Uterus (tissue), 4 donors: ENCODE measurements around the gene NEDD4L. TPM values are rescaled to one million over a fixed set of nuclear protein-coding genes. Genes with fewer than 3 reads are reported as not detected.

ENCODE experiments used
- DNase-seq, 2 donors: peaks; one replicate each; pipeline ENCODE4 v3.0.0-alpha.2; 2019 to 2020
- H3K27ac ChIP-seq, 2 donors: fragments of 200-600 bp; sonication (generic); 1 replicate in 1 of 2; 2 replicates in 1 of 2; pipeline ENCODE4 v1.5.1; 2016 to 2018
- H3K27me3 ChIP-seq, 2 donors: fragments of 200-600 bp; sonication (generic); one replicate each; pipeline ENCODE4 v1.5.1; 2018 to 2019; ENCODE audit warnings: control low read depth in 1 of 2
- H3K36me3 ChIP-seq, 2 donors: fragments of 200-600 bp; sonication (generic); one replicate each; pipeline ENCODE4 v1.5.1; 2019; ENCODE audit warnings: control low read depth in 1 of 2
- H3K4me1 ChIP-seq, 2 donors: fragments of 200-600 bp; sonication (generic); one replicate each; pipeline ENCODE4 v1.5.1; 2018 to 2019; ENCODE audit warnings: control low read depth in 1 of 2
- H3K4me3 ChIP-seq, 2 donors: fragments of 200-600 bp; sonication (generic); 1 replicate in 1 of 2; 2 replicates in 1 of 2; pipeline ENCODE4 v1.5.1; 2018 to 2019; ENCODE audit warnings: mild to moderate bottlenecking in 1 of 2
- H3K9me3 ChIP-seq, 2 donors: fragments of 200-600 bp; sonication (generic); one replicate each; pipeline ENCODE4 v1.5.1; 2019; ENCODE audit warnings: control low read depth in 1 of 2
- POLR2A ChIP-seq, 2 donors: fragments of 450-650 bp; IDR thresholded peaks; one replicate each; pipeline ENCODE4 v1.6.1; 2016; ENCODE audit warnings: antibody characterized with exemption in 2 of 2, mild to moderate bottlenecking in 1 of 2, moderate library complexity in 1 of 2
- intact Hi-C: fragments of 100-400 bp; cut with DNase I; formaldehyde crosslinking; loops from one replicate; pipeline ENCODE4 v1.15.1; 2023; ENCODE audit warnings: low total_unique reads
- total RNA-seq, 4 donors: library from RNA; depleted of rRNA in 3 of 4; stranded (reverse); fragments of >200 nt in 3 of 4; gene quantifications; one replicate each; pipeline versions ENCODE4 v1.1.0 to v1.2.4, GENCODE V29; 2014 to 2023
- TF ChIP-seq, protein P1 (sequence below), 4 experiments: fragments of 200-600 bp in 2 of 4; fragments of 450-650 bp in 2 of 4; sonication (generic) in 2 of 4; IDR thresholded peaks; one replicate each; pipeline ENCODE4 v1.5.1; 2016 to 2019; ENCODE audit warnings: antibody characterized with exemption in 4 of 4, mild to moderate bottlenecking in 2 of 4, moderate library complexity in 1 of 4
- donor health status: DM: yes; HTN: yes; CAD: no.

The NEDD4L gene
- total RNA-seq, 4 donors from 2014 or later, result 6.2 to 45.9 (median 32.3) TPM

DNA sequence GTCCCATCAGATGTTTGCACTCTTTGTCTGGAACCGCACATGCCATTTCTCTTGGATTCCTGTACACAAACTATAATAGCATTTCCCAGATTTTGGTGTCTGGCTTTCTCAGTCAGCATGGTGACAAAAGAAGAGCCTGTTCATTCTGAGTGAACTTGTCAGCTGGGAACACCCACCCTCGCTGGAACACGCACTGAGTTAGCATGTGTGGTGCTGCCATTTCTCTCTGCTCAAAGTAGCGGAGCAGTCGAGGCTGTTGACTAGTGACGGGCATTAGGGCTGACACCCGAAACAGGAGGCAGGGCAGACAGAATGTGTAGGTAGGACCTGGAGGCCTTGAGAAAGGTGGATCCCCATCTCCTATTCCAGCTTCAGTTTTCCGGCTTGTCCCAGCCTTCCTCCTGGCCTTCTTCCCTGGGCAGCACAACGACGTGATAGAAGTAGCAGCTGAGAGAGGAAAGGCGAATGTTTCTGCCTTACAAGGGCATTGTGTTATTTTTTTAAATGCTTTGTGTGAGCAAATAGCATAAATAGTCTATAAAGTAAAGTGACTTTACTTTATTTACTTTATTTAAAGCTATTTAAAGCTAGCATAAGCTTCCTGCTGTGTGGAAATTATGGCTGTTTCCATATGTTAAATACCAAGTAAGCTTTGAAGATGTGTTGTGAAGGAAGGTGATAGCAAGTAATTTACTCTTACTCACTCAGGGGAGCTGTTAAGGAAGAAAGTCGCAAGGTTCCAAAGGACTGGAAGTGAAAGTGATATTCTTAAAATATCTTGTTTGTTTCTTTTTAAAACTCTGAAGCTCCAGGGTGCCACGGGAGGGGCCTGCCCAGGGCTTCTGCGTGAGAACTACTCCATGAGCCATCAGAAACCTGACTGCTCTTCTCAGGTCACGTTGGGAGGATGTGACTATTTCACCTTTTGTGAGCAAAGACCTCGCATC lies 272.6 kb downstream of the NEDD4L start:
- Histone ChIP-seq H3K4me3 (no peak overlapping the region), H3K27ac (peak overlapping the region; percentile 21 to 49), H3K36me3 (no peaks in the 10 kb centered on the region), H3K27me3 (no peaks in the 10 kb centered on the region), H3K4me1 (no peaks in the 10 kb centered on the region), H3K9me3 (no peaks in the 10 kb centered on the region)
- intact Hi-C loops, result no loop called here
- DNase-seq, result no peak
- no peak for TF ChIP-seq POLR2A (IDR thresholded peaks at IDR 0.05)
- TF ChIP-seq, protein P1, sequence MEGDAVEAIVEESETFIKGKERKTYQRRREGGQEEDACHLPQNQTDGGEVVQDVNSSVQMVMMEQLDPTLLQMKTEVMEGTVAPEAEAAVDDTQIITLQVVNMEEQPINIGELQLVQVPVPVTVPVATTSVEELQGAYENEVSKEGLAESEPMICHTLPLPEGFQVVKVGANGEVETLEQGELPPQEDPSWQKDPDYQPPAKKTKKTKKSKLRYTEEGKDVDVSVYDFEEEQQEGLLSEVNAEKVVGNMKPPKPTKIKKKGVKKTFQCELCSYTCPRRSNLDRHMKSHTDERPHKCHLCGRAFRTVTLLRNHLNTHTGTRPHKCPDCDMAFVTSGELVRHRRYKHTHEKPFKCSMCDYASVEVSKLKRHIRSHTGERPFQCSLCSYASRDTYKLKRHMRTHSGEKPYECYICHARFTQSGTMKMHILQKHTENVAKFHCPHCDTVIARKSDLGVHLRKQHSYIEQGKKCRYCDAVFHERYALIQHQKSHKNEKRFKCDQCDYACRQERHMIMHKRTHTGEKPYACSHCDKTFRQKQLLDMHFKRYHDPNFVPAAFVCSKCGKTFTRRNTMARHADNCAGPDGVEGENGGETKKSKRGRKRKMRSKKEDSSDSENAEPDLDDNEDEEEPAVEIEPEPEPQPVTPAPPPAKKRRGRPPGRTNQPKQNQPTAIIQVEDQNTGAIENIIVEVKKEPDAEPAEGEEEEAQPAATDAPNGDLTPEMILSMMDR (IDR thresholded peaks at IDR 0.05), result no peak

GRCh38 chr18:58319719-58320118 lies 275.7 kb downstream of the NEDD4L start:
- no peaks in the 10 kb centered on the region for H3K27me3 ChIP-seq

DNA sequence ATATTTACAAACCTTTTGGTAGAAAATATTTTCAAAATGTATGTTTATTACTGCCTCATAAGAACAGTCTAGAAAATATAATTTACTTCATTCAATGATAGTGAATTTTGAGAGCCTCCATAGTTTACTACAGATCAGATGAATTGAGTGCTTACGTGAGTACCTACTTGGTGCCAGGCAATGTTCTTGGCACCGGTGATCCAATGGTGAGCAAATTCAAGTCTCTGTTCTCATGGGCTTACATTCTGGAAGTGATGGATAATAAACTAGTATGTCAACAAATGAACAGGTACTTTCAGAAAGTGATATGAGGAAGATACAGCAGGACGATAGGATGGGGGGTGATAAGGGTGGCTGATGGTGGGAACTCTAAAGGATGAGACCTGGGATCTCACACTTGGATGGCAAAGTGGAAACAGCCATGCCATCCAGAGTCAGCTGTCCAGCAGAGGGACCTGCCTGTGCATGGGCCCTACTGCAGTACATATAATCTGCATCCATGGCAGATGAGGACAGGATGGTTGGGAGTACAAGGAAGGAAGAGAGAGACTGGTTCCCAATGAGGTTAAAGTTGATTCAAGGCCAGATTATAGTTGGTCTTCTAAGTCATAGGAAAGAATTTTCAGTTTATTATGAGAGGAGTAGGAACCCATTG lies 277.0 kb downstream of the NEDD4L start:
- no peak for TF ChIP-seq POLR2A (IDR thresholded peaks at IDR 0.05)
- TF ChIP-seq, protein P1 (IDR thresholded peaks at IDR 0.05), result no peak
- Histone ChIP-seq H3K9me3 (no peaks in the 10 kb centered on the region), H3K27me3 (no peaks in the 10 kb centered on the region), H3K4me1 (no peaks in the 10 kb centered on the region), H3K27ac (no peak overlapping the region), H3K4me3 (no peak overlapping the region), H3K36me3 (no peaks in the 10 kb centered on the region)
- no peak for DNase-seq
- intact Hi-C loops, result no loop called here

More at GRCh38 chr18:58319719-58320118, 275.7 kb downstream of the NEDD4L start:
- TF ChIP-seq, protein P1 (IDR thresholded peaks at IDR 0.05), result no peak
- TF ChIP-seq POLR2A (IDR thresholded peaks at IDR 0.05), result no peak
- H3K27ac ChIP-seq, result no peak overlapping the region
- H3K4me3 ChIP-seq, result no peak overlapping the region
- H3K36me3 ChIP-seq, result no peaks in the 10 kb centered on the region
- H3K9me3 ChIP-seq, result no peaks in the 10 kb centered on the region
- no peaks in the 10 kb centered on the region for H3K4me1 ChIP-seq
- no peak for DNase-seq
- intact Hi-C loops, result no loop called here

DNA sequence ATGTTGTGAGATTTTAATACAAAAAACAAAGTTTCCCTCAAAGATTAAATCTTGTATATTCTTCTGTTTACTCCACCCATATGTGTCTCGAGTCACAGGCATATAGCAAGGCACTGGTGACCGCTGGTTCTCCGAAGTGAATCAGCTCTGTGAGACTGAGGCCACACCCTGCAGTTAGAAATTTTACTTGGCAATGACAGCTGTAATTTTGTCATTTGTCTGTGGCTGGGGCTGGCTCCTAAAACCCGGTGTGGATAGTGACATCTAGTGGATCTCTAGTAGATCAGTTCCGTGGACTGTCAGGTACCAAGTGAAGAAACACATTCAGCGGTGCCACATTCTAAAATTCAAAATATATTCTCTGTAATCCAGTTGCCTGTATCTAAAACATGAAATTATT lies 278.0 kb downstream of the NEDD4L start:
- intact Hi-C loops, result no loop called here
- TF ChIP-seq, protein P1 (IDR thresholded peaks at IDR 0.05), result peak; percentile 25 to 50 (median 36)
- no peak for TF ChIP-seq POLR2A (IDR thresholded peaks at IDR 0.05)
- no peak overlapping the region for H3K4me3 ChIP-seq
- peak; percentile 30 to 51 for DNase-seq
- no peaks in the 10 kb centered on the region for H3K9me3 ChIP-seq
- H3K27me3 ChIP-seq, result no peaks in the 10 kb centered on the region
- H3K27ac ChIP-seq, result no peak overlapping the region
- no peaks in the 10 kb centered on the region for H3K36me3 ChIP-seq
- no peaks in the 10 kb centered on the region for H3K4me1 ChIP-seq

GRCh38 chr18:58322464-58322863 lies 278.4 kb downstream of the NEDD4L start:
- Histone ChIP-seq H3K4me1 (no peaks in the 10 kb centered on the region), H3K4me3 (no peak overlapping the region), H3K9me3 (no peaks in the 10 kb centered on the region), H3K27me3 (no peaks in the 10 kb centered on the region), H3K27ac (no peak overlapping the region), H3K36me3 (no peaks in the 10 kb centered on the region)
- intact Hi-C loops, result no loop called here
- no peak for DNase-seq
- no peak for TF ChIP-seq POLR2A (IDR thresholded peaks at IDR 0.05)
- TF ChIP-seq, protein P1 (IDR thresholded peaks at IDR 0.05), result no peak
